OCI-LY7 (cell line): ENCODE measurements around the gene HEG1.

Source experiments
- EZH2phosphoT487 ChIP-seq: fragments of 200-600 bp; sonication (generic); IDR thresholded peaks from 2 replicates; pipeline ENCODE4 v1.6.1; 2018; ENCODE audit warnings: low read depth, borderline replicate concordance, mild to moderate bottlenecking, mixed run types, antibody characterized with exemption, low read length, moderate library complexity, mixed read lengths
- TF ChIP-seq, protein P1 (sequence below): fragments of 200-600 bp; sonication (generic); conservative IDR thresholded peaks from 2 replicates; pipeline ENCODE4 v1.5.1; 2014; ENCODE audit warnings: mild to moderate bottlenecking, antibody characterized with exemption, low read length, moderate library complexity, mixed read lengths

DNA sequence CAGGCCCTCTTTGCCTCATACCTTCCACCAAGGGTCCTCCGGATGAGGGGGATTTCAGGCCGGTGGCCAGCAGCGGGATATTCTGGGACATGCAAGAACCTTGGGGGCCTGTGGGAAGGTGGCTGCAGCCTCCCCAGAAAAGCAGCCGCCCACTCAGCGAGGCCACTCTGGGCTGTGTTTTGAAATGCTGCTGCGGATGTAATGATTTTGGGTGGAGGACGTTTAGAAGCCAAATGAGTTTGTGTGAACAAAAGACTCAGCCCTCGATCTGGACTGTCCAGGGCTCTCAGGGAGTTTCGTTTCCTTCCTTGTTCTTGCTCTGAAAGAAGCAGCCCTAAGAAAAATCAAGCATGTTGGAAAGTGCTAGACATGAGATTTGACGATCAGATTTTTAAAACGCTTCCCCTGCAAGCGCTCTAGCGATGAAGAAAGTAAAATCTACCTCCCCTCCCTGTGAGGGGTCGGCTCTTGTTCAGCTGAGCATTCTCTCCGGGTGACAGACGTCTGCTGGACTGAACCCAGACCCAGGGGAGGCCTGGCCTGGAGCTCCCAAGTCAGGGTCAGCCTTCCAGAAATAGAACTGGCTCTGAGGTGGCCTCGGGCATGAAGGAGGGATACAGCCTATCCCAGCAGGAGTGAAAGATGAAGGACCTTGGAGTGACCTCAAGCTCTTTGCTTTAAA lies 12.9 kb downstream of the HEG1 start:
- TF ChIP-seq, protein P1, sequence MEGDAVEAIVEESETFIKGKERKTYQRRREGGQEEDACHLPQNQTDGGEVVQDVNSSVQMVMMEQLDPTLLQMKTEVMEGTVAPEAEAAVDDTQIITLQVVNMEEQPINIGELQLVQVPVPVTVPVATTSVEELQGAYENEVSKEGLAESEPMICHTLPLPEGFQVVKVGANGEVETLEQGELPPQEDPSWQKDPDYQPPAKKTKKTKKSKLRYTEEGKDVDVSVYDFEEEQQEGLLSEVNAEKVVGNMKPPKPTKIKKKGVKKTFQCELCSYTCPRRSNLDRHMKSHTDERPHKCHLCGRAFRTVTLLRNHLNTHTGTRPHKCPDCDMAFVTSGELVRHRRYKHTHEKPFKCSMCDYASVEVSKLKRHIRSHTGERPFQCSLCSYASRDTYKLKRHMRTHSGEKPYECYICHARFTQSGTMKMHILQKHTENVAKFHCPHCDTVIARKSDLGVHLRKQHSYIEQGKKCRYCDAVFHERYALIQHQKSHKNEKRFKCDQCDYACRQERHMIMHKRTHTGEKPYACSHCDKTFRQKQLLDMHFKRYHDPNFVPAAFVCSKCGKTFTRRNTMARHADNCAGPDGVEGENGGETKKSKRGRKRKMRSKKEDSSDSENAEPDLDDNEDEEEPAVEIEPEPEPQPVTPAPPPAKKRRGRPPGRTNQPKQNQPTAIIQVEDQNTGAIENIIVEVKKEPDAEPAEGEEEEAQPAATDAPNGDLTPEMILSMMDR: no peak
- no peak for TF ChIP-seq EZH2phosphoT487
